GM21528 (cell line): Measurements from ENCODE around the gene ODAD4.

Experiments
- ATAC-seq: cut with Tn5 transposase; IDR thresholded peaks from one replicate; pipeline ENCODE4 v1.9.1; 2021; ENCODE audit warnings: mild to moderate bottlenecking, moderate library complexity; ENCODE audit not compliant: unreplicated experiment, low FRiP score

ODAD4 gene

GRCh38 chr17:41930009-41930832 is at the start of gene ODAD4:
Gene ODAD4, plus strand, starts transcription at chr17:41930617. Its CDS starts 107 bp downstream, at chr17:41930724.
- ATAC-seq, result peak; percentile 87

- ATAC-seq, result no peak
Observed at GRCh38 chr17:41882756-41883155, 47.7 kb upstream of the ODAD4 start.

GRCh38 chr17:41885733-41886132 is 44.7 kb upstream of the ODAD4 start:
- no peak for ATAC-seq

GRCh38 chr17:41888332-41888965 is 42.0 kb upstream of the ODAD4 start:
- no peak for ATAC-seq

- ATAC-seq, result no peak
Observed at GRCh38 chr17:41891135-41892020, 39.0 kb upstream of the ODAD4 start.

- no peak for ATAC-seq
Observed at GRCh38 chr17:41892021-41892376, 38.4 kb upstream of the ODAD4 start.

GRCh38 chr17:41893384-41893783 is 37.0 kb upstream of the ODAD4 start:
- no peak for ATAC-seq

GRCh38 chr17:41894791-41895331 is 35.6 kb upstream of the ODAD4 start:
- ATAC-seq, result no peak

- no peak for ATAC-seq
Observed at GRCh38 chr17:41895617-41896016, 34.8 kb upstream of the ODAD4 start.

GRCh38 chr17:41896726-41897125 is 33.7 kb upstream of the ODAD4 start:
- no peak for ATAC-seq

GRCh38 chr17:41901646-41902045 is 28.8 kb upstream of the ODAD4 start:
- no peak for ATAC-seq

GRCh38 chr17:41904242-41904841 is 26.1 kb upstream of the ODAD4 start:
- ATAC-seq, result no peak

- no peak for ATAC-seq
Observed at GRCh38 chr17:41905172-41905571, 25.2 kb upstream of the ODAD4 start.

- no peak for ATAC-seq
Observed at GRCh38 chr17:41906465-41907184, 23.8 kb upstream of the ODAD4 start.

GRCh38 chr17:41907185-41907556 is 23.2 kb upstream of the ODAD4 start:
- no peak for ATAC-seq

GRCh38 chr17:41907633-41908539 is 22.5 kb upstream of the ODAD4 start:
- no peak for ATAC-seq

GRCh38 chr17:41909088-41909487 is 21.3 kb upstream of the ODAD4 start:
- no peak for ATAC-seq

GRCh38 chr17:41910701-41911391 is 19.6 kb upstream of the ODAD4 start:
- no peak for ATAC-seq
